H1 (cell line): Measurements from ENCODE around the gene PPP4R1. TPM values are rescaled to one million over a fixed set of nuclear protein-coding genes. Genes with fewer than 3 reads are reported as not detected.

Experiments used
- BACH1 ChIP-seq: IDR thresholded peaks from 2 replicates; pipeline ENCODE4 v1.6.1; 2012; ENCODE audit warnings: low read length, improper control_type of control experiment
- CBX5 ChIP-seq: fragments of 300-800, 300-1000 bp; sonication (generic); IDR thresholded peaks from 2 replicates; pipeline ENCODE4 v1.7.1; 2016; ENCODE audit warnings: antibody characterized with exemption, low read length, low read depth
- CHD2 ChIP-seq: IDR thresholded peaks from 2 replicates; pipeline ENCODE4 v1.6.1; 2012; ENCODE audit warnings: low read length, improper control_type of control experiment
- CHD7 ChIP-seq: fragments of 300-600 bp; sonication (generic); IDR thresholded peaks from 2 replicates; pipeline ENCODE4 v1.7.1; 2012; ENCODE audit warnings: low read length, moderate library complexity, mild to moderate bottlenecking, inconsistent platforms; ENCODE audit not compliant: insufficient replicate concordance
- FOSL1 ChIP-seq: IDR thresholded peaks from 2 replicates; pipeline ENCODE4 v1.6.1; 2011; ENCODE audit warnings: mild to moderate bottlenecking, low read depth, low read length, moderate library complexity; ENCODE audit not compliant: insufficient read depth
- KDM4A ChIP-seq: IDR thresholded peaks from one replicate; pipeline ENCODE4 v1.7.1; 2012; ENCODE audit warnings: low read depth, mild to moderate bottlenecking, moderate library complexity, low read length, inconsistent platforms; ENCODE audit not compliant: severe bottlenecking
- POLR2A ChIP-seq, 2 experiments: IDR thresholded peaks; 1 replicate in 1 of 2; 2 replicates in 1 of 2; pipeline ENCODE4 v1.6.1; 2011; ENCODE audit warnings: low read depth in 2 of 2, low read length in 2 of 2, mild to moderate bottlenecking in 2 of 2; ENCODE audit errors: control extremely low read depth in 1 of 2
- POU5F1 ChIP-seq: IDR thresholded peaks from 2 replicates; pipeline ENCODE4 v1.6.1; 2011; ENCODE audit warnings: low read depth, mild to moderate bottlenecking, low read length, moderate library complexity
- RNF2 ChIP-seq: fragments of 200-900, 300-1000 bp; sonication (generic); IDR thresholded peaks from 2 replicates; pipeline ENCODE4 v1.7.1; 2016; ENCODE audit warnings: borderline replicate concordance, low read depth, mild to moderate bottlenecking, antibody characterized with exemption, low read length; ENCODE audit not compliant: poor library complexity, severe bottlenecking; ENCODE audit errors: missing control alignments
- SUZ12 ChIP-seq: fragments of 200-600 bp; sonication (generic); IDR thresholded peaks from 2 replicates; pipeline ENCODE4 v1.6.1; 2012; ENCODE audit warnings: mild to moderate bottlenecking, inconsistent platforms, low read length, moderate library complexity, mixed read lengths
- TCF12 ChIP-seq: IDR thresholded peaks from 2 replicates; pipeline ENCODE4 v1.6.1; 2011; ENCODE audit warnings: low read depth, mild to moderate bottlenecking, low read length
- YY1 ChIP-seq: IDR thresholded peaks from 2 replicates; pipeline ENCODE4 v1.6.1; 2011; ENCODE audit warnings: low read depth, mild to moderate bottlenecking, low read length
- polyA plus RNA-seq, 7 experiments: library from polyadenylated mRNA; depleted of rRNA in 3 of 7; stranded (reverse) in 5 of 7; unstranded in 2 of 7; fragments of >200 nt in 5 of 7; fragments of 200-250 nt in 2 of 7; gene quantifications; 1 replicate in 5 of 7; 2 replicates in 1 of 7; 4 replicates in 1 of 7; pipeline versions ENCODE4 v1.2.1 to v1.2.3, GENCODE V29; 2011 to 2013; ENCODE audit warnings: missing spikeins in 2 of 7, mixed read lengths in 2 of 7
- total RNA-seq: library from RNA; stranded (reverse); fragmentation: NEBNext Ultra II Directional; extraction: Animal tissue kit (Norgen Biotek cat#: 25700); gene quantifications from 2 replicates; pipeline ENCODE4 v1.2.1, GENCODE V29; 2021

The PPP4R1 gene
- total and polyA plus RNA-seq, 2 of the 8 experiments (the other 6 are each of a cell fraction or from before 2014, with no cell fraction given) = 67.4 to 96.1 TPM

- TF ChIP-seq CHD7 (no peak), YY1 (no peak), SUZ12 (no peak), KDM4A (no peak), RNF2 (no peak), POU5F1 (no peak), POLR2A (IDR thresholded peaks at IDR 0.05; ENCODE audit: control extremely low read depth in 1 of 2, low read depth in 2 of 2, low read length in 2 of 2) (no peak), FOSL1 (no peak), BACH1 (no peak), CHD2 (no peak), CBX5 (no peak), TCF12 (no peak)
Observed at GRCh38 chr18:9609190-9609589, 5.2 kb downstream of the PPP4R1 start (continued).
